T-helper 2 cell treated with Interferon-gamma antibody and Interleukin-4, amounts not matched to agents 5 μg/mL and 100 μg/mL, for 36 hours (primary cell): ENCODE measurements around the gene SPEG.
A peak's percentile ranks its signal among the peaks of the same experiment; 100 is the strongest.

Source experiments
- DNase-seq: peaks from one replicate; pipeline ENCODE4 v3.0.0; 2021; ENCODE audit warnings: low spot score
- H3K27ac Mint-ChIP-seq: one replicate; pipeline ENCODE4 v1.8.0; 2021; ENCODE audit warnings: mild to moderate bottlenecking, mixed read lengths
- H3K27me3 Mint-ChIP-seq: one replicate; pipeline ENCODE4 v1.8.0; 2021; ENCODE audit warnings: low read depth, mixed read lengths
- H3K36me3 Mint-ChIP-seq: one replicate; pipeline ENCODE4 v1.8.0; 2021; ENCODE audit warnings: low read depth, mixed read lengths
- H3K4me1 Mint-ChIP-seq: one replicate; pipeline ENCODE4 v1.8.0; 2021; ENCODE audit warnings: low read depth, mixed read lengths
- H3K4me3 Mint-ChIP-seq: one replicate; pipeline ENCODE4 v1.8.0; 2022; ENCODE audit warnings: mild to moderate bottlenecking, moderate library complexity, mixed read lengths
- H3K9me3 Mint-ChIP-seq: one replicate; pipeline ENCODE4 v1.8.0; 2021; ENCODE audit warnings: mixed read lengths

The SPEG gene

DNA sequence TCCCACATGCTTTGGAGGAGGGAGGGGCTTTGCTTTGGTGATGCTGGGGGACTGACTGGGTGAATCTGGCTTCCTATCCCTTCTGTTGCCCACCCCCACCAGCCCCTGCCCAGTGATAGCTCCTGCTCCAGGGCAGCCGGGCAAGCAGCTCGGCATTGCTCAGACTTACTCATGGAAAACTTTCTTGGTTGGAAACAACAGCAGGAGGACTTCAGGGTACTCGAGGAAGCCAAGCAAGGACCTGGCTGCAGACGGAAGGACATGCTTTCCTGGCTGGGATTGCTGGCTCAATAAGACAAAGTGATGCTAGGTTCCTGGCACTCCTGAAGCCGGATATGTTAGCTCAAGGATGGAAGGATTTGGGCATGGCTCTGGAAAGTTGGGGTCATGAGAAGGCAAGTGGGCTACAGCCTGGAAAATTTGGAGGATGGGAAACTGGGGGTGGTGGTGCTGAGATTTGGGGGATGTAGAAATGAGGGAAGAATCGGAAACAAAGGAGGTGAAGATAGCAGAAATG, 3.1 kb downstream of the SPEG start:
- Mint-ChIP-seq H3K9me3 (no peaks in the 10 kb centered on the region), H3K27me3 (peaks cover 44% of the 10 kb centered on the region)

DNA sequence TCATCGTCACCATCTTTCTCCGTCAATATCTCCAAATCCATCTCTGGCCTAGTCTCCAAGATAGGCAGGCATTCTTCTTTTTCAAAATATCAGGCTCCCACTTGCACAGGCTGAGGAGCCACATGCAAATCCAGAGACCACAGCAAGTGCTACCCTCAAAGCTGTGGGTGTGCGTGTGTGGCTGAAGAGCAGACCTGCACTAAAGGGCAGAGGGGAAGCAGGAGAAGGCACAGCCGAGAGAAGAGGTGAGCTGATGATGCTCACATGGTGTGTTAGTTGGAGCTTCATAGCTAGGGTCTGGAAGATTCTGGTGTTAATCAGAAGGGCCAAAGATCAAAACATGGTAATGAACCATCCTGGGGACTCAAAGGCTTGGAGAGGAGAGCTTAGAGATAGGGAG, 3.8 kb downstream of the SPEG start:
- H3K9me3 Mint-ChIP-seq, result no peaks in the 10 kb centered on the region
- H3K4me3 Mint-ChIP-seq, result no peak overlapping the region
- peaks cover 44% of the 10 kb centered on the region for H3K27me3 Mint-ChIP-seq
- no peak overlapping the region for H3K27ac Mint-ChIP-seq
- no peak for DNase-seq
- no peaks in the 10 kb centered on the region for H3K36me3 Mint-ChIP-seq
- H3K4me1 Mint-ChIP-seq, result peaks cover 10% of the 10 kb centered on the region

More for the DNA sequence above, 3.1 kb downstream of the SPEG start:
- H3K4me3 Mint-ChIP-seq, result no peak overlapping the region
- no peak for DNase-seq
- peaks cover 9% of the 10 kb centered on the region for H3K4me1 Mint-ChIP-seq
- no peak overlapping the region for H3K27ac Mint-ChIP-seq
- H3K36me3 Mint-ChIP-seq, result no peaks in the 10 kb centered on the region

GRCh38 chr2:219439506-219439905, 4.9 kb downstream of the SPEG start:
- Mint-ChIP-seq H3K36me3 (no peaks in the 10 kb centered on the region), H3K27ac (no peak overlapping the region), H3K4me1 (peaks cover 10% of the 10 kb centered on the region), H3K9me3 (no peaks in the 10 kb centered on the region), H3K27me3 (peaks cover 43% of the 10 kb centered on the region), H3K4me3 (no peak overlapping the region)
- no peak for DNase-seq

DNA sequence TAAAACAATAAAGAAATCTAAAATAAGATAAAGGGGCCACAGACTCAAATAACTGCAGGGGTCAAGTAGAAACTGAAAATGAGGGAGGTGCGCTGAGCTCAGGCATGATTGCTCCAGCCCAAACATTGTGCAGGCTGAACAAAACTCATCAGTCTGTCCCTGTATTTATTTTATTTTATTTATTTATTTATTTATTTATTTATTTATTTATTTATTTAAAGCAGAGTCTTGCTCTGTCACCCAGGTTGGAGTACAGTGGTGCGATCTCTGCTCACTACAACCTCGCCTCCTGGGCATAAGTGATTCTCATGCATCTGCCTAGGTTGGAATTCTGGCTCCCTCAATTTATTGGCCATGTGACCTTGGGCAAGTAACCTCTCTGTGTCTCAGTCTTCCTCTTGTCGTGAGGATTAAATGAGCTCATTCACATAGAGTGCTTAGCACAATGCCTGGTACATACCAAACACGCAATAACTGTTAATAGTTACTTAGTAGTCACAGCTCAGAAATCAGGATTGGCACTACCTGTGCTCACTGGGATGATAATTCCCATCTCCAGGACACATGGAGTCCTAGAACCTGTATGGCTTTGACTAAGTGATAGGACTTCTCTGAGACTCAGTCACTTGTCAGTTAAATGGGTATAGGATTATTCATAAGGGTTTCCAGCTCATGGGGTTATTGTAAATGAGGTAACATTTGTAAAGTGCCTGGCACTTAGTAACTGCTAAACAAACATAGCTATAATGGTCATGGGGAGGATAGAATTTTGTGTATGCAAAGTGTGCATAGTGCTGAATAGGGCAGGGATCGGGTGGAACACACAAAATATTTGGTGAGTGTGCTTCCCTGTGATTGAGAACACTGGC, 6.0 kb downstream of the SPEG start:
- Mint-ChIP-seq H3K9me3 (no peaks in the 10 kb centered on the region), H3K4me1 (peaks cover 10% of the 10 kb centered on the region), H3K27ac (no peak overlapping the region), H3K27me3 (peaks cover 43% of the 10 kb centered on the region), H3K4me3 (peak overlapping the region; percentile 74), H3K36me3 (no peaks in the 10 kb centered on the region)
- DNase-seq, result no peak

GRCh38 chr2:219441451-219442255, 7.0 kb downstream of the SPEG start:
- no peaks in the 10 kb centered on the region for H3K36me3 Mint-ChIP-seq
- no peak for DNase-seq
- H3K4me3 Mint-ChIP-seq, result peak overlapping the region; percentile 74
- H3K9me3 Mint-ChIP-seq, result no peaks in the 10 kb centered on the region
- no peak overlapping the region for H3K27ac Mint-ChIP-seq
- peaks cover 44% of the 10 kb centered on the region for H3K27me3 Mint-ChIP-seq
- H3K4me1 Mint-ChIP-seq, result peaks cover 10% of the 10 kb centered on the region

DNA sequence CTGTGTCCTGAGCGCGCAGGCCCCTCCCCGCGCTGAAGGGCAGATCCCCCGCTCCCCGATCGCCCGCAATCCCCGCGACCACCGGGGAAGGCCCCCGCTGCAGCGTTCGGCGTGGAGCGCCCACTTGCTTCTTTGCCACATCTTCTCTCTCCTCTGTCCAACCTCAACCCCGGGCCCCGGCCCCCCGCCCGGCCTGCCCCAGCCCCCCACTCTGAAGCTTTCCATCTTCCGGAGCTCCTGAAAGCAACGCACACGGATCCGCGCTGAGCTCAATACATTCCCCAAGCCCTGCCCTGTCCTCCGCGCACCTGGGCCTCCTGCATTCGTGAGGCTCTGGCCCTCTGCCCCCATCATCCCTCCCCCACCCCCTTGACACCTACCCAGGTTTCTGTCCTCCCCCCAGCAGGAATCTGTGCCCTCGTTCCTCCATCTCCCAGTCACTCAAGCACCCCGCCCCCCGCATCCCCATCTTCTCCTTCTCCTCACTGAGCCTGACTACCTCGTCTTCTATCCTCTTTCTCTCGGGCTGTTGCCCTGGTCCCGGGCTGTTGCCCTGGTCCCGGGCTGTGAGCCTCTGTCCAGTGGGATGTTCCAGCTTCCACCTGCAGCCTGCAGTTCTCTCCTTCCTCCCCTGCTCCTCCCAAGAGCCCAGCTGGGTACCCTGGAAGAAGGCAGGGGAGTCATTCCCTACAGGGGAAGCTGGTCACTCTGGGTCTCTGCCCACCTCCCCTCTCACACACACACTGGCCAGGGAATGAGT, 7.8 kb downstream of the SPEG start:
- Mint-ChIP-seq H3K36me3 (no peaks in the 10 kb centered on the region), H3K27ac (no peak overlapping the region), H3K27me3 (peaks cover 50% of the 10 kb centered on the region), H3K4me1 (peaks cover 10% of the 10 kb centered on the region), H3K4me3 (peak overlapping the region; percentile 63), H3K9me3 (no peaks in the 10 kb centered on the region)
- no peak for DNase-seq

DNA sequence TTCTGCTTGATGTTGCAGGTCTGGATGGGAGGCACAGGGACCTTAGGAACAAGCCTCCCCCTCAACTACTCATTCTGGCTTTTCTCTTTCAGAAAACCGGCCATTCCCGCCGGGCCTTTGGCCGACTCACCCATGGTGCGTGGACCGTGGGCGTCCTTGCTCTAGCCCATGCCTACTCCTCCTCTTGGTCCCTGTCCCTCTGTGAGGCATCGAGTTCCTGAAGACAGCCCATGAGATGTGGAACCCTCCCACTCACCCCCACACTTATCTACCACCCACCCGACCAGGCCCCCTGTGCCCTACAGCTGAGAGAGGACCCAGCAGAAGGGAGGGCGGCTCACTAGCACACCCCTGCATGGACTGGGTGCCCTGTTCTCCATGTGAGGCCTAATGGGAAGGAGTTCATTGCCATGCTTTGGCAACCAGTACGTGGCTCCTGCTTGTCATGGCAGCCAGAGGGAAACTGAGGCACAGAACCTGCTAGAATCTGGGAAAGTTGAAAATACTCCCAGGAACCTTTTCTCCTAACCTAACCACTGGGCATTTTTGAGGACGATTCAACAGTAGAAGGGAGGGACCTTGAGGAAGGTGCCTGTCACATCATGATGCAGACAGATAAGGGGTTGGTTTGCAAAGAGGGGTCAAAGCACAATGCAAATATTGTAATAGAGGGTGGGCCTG, 8.5 kb downstream of the SPEG start:
- DNase-seq, result no peak
- peaks cover 10% of the 10 kb centered on the region for H3K4me1 Mint-ChIP-seq
- peaks cover 52% of the 10 kb centered on the region for H3K27me3 Mint-ChIP-seq
- H3K9me3 Mint-ChIP-seq, result no peaks in the 10 kb centered on the region
- H3K4me3 Mint-ChIP-seq, result peak overlapping the region; percentile 63
- no peak overlapping the region for H3K27ac Mint-ChIP-seq
- no peaks in the 10 kb centered on the region for H3K36me3 Mint-ChIP-seq

DNA sequence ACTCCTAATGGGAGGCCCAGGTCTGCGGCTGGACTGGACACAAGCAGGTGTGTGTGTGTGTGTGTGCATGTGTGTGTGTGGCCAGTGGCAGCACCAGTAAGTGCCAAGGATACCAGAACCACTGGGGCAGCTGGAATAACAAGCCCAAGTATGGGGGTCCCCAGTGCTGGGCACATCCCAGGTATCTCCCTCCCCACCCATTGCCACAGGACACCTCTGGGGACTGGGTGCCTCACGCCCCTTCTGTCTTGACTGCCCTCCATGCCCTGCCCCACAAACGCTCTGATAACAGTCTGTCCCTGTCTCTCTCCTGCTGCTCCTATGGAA, 9.0 kb downstream of the SPEG start:
- Mint-ChIP-seq H3K27me3 (peaks cover 52% of the 10 kb centered on the region), H3K9me3 (no peaks in the 10 kb centered on the region), H3K4me3 (no peak overlapping the region), H3K4me1 (peaks cover 10% of the 10 kb centered on the region), H3K36me3 (no peaks in the 10 kb centered on the region), H3K27ac (no peak overlapping the region)
- DNase-seq, result no peak

DNA sequence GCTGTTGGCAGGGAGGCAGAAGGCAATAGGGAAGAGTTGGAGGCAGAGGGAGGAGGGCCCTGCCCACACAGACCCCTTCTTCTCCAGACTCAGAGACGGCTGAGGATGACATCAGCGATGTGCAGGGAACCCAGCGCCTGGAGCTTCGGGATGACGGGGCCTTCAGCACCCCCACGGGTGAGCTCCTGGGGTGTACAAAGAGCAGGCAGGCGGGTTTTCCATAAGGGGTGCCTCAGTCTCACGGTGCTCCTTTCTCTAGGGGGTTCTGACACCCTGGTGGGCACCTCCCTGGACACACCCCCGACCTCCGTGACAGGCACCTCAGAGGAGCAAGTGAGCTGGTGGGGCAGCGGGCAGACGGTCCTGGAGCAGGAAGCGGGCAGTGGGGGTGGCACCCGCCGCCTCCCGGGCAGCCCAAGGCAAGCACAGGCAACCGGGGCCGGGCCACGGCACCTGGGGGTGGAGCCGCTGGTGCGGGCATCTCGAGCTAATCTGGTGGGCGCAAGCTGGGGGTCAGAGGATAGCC, 10.0 kb downstream of the SPEG start:
- no peak for DNase-seq
- no peaks in the 10 kb centered on the region for H3K36me3 Mint-ChIP-seq
- peaks cover 57% of the 10 kb centered on the region for H3K27me3 Mint-ChIP-seq
- H3K9me3 Mint-ChIP-seq, result no peaks in the 10 kb centered on the region
- H3K4me3 Mint-ChIP-seq, result no peak overlapping the region
- H3K27ac Mint-ChIP-seq, result no peak overlapping the region
- H3K4me1 Mint-ChIP-seq, result peaks cover 10% of the 10 kb centered on the region

DNA sequence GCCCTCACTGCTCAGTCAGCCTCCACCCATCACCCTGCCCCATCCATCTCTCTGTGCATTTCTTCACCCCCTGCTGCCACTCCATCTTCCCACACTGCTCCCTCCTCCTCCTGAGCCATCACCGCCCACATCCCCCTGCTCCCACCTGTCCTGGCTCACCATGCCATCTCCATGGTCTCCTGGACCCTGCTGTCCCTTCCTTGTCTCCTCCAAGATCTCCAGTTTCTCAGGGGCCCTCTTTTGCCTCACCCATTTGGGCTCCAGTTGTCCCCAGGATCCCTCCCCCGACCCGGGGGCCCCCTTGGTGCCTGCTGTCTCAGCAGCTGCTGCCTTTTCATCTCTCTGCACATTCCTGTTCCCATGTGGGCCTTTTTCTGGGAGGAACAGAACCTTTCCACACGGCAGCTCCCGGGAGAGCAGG, 10.6 kb downstream of the SPEG start:
- H3K4me1 Mint-ChIP-seq, result peaks cover 10% of the 10 kb centered on the region
- no peak overlapping the region for H3K27ac Mint-ChIP-seq
- no peak for DNase-seq
- no peaks in the 10 kb centered on the region for H3K36me3 Mint-ChIP-seq
- H3K4me3 Mint-ChIP-seq, result no peak overlapping the region
- H3K9me3 Mint-ChIP-seq, result no peaks in the 10 kb centered on the region
- H3K27me3 Mint-ChIP-seq, result peaks cover 63% of the 10 kb centered on the region

DNA sequence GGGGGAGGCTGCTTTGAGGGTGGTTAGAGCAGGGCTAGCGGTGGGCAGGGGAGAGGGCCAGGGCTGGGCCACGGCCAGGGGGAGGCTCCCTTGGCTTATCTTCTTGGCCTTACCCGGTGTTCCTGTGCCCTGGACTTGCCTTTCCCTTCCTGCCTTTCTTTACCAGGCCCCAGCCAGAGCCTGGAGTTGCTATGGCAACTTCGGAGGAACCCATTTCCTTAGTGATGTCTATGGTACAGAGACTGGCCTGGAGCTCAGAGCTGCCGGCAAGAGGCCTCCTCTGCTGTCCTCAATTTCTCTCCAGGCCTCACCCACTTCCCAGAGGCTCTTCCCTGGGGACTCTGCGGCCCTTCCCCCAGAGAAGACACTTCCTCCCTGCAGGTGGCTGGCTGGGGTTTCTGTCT, 11.5 kb downstream of the SPEG start:
- Mint-ChIP-seq H3K36me3 (no peaks in the 10 kb centered on the region), H3K27me3 (peaks cover 64% of the 10 kb centered on the region), H3K4me1 (peaks cover 7% of the 10 kb centered on the region), H3K27ac (no peak overlapping the region), H3K4me3 (no peak overlapping the region), H3K9me3 (no peaks in the 10 kb centered on the region)
- no peak for DNase-seq

GRCh38 chr2:219446689-219447088, 12.0 kb downstream of the SPEG start:
- Mint-ChIP-seq H3K27me3 (peaks cover 59% of the 10 kb centered on the region), H3K36me3 (no peaks in the 10 kb centered on the region), H3K27ac (no peak overlapping the region), H3K9me3 (no peaks in the 10 kb centered on the region), H3K4me1 (peaks cover 3% of the 10 kb centered on the region), H3K4me3 (no peak overlapping the region)
- DNase-seq, result no peak
